ENCODE results near the gene PTPN4. TPM values are rescaled to one million over a fixed set of nuclear protein-coding genes. Genes with fewer than 3 reads are reported as not detected.

The PTPN4 gene
- total and polyA plus RNA-seq, 2 of the 8 experiments (the other 6 are each of a cell fraction or from before 2014, with no cell fraction given): 28.5 to 105 TPM

DNA sequence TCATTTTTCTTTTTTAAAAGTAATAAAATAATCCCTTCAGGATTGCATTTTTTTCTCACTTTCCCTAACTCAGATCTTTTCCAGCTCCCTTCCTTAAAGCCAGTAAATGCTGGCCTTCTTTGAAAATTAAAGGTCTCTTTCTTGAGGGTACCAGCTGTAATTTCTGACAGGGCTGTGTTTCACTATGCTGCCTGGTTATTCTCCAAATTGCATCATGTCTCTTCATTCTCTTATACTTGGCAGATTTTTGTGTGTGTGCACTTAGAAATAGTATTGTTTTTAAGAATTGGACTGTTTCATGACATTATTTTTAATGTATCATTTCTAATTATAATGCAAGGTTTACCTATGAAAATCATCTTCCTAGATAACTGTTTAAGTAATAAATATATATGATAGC, 181.1 kb downstream of the PTPN4 start (continued):
- TF ChIP-seq PHF8 (conservative IDR thresholded peaks at IDR 0.05; ENCODE audit: low read depth, low read length) (no peak), BRCA1 (IDR thresholded peaks at IDR 0.05; ENCODE audit: low read depth, low read length) (no peak)

Data from H1 (cell line).